Panc1 (cell line): Measurements from ENCODE around the gene PAPSS2. TPM values are rescaled to one million over a fixed set of nuclear protein-coding genes. Genes with fewer than 3 reads are reported as not detected.

Experiments used
- ATAC-seq: fragments of 200-7000 bp; cut with Tn5 transposase; 2 replicates; pipeline ENCODE4 v1.9.1; 2020; ENCODE audit warnings: mild to moderate bottlenecking, moderate library complexity
- BruUV-seq: library from RNA; stranded (reverse); fragments of 400-500 nt; replicated peaks from 2 replicates; lab custom pipeline; 2021; lab: Mats Ljungman, UMichigan
- CTCF ChIA-PET: fragments of 300-600 bp; sonication (Branson Sonifier 250); formaldehyde crosslinking; loops from one replicate; lab custom pipeline; 2022; ENCODE audit warnings: antibody characterized with exemption; lab: Charles Lee
- POLR2A ChIA-PET: fragments of 300-600 bp; sonication (Branson Sonifier 250); formaldehyde crosslinking; loops from one replicate; lab custom pipeline; 2022; ENCODE audit warnings: antibody characterized with exemption; lab: Charles Lee
- DNase-seq: peaks from one replicate; pipeline ENCODE4 v3.0.0-alpha.2; 2010; ENCODE audit warnings: low read depth, low spot score
- H3K27ac ChIP-seq: 2 replicates; pipeline ENCODE4 v1.5.1; 2011; ENCODE audit warnings: mild to moderate bottlenecking, low read length, inconsistent platforms
- H3K27me3 ChIP-seq: fragments of 200-500 bp; sonication (Bioruptor generic); 2 replicates; pipeline ENCODE4 v1.6.0; 2014; ENCODE audit warnings: low read length, inconsistent platforms; ENCODE audit not compliant: control insufficient read depth, insufficient read depth
- H3K36me3 ChIP-seq: fragments of 200-500 bp; sonication (Bioruptor generic); 2 replicates; pipeline ENCODE4 v1.5.1; 2014; ENCODE audit warnings: inconsistent platforms, mild to moderate bottlenecking, low read length, moderate library complexity; ENCODE audit not compliant: control insufficient read depth, insufficient read depth
- H3K4me1 ChIP-seq: 2 replicates; pipeline ENCODE4 v1.5.1; 2011; ENCODE audit warnings: inconsistent platforms, mild to moderate bottlenecking, low read length, moderate library complexity; ENCODE audit not compliant: control insufficient read depth, insufficient read depth
- H3K4me3 ChIP-seq, 2 experiments: 2 replicates each; pipeline ENCODE4 v1.5.1; 2011 to 2012; ENCODE audit warnings: low read depth in 2 of 2, low read length in 2 of 2, mild to moderate bottlenecking in 2 of 2, inconsistent platforms in 1 of 2, moderate library complexity in 1 of 2
- H3K9me3 ChIP-seq: fragments of 200-500 bp; sonication (Bioruptor generic); 2 replicates; pipeline ENCODE4 v1.5.1; 2014; ENCODE audit warnings: low read depth, mild to moderate bottlenecking, inconsistent platforms, low read length, moderate library complexity; ENCODE audit not compliant: control insufficient read depth, insufficient read depth
- POLR2AphosphoS5 ChIP-seq: IDR thresholded peaks from 2 replicates; pipeline ENCODE4 v1.6.1; 2012; ENCODE audit warnings: mild to moderate bottlenecking, low read depth, low read length, moderate library complexity
- SIN3A ChIP-seq: IDR thresholded peaks from 2 replicates; pipeline ENCODE4 v1.6.1; 2012; ENCODE audit warnings: low read depth, mild to moderate bottlenecking, low read length, moderate library complexity, borderline replicate concordance; ENCODE audit not compliant: insufficient read depth
- TCF7L2 ChIP-seq: IDR thresholded peaks from 2 replicates; pipeline ENCODE4 v1.6.1; 2011; ENCODE audit warnings: mild to moderate bottlenecking, low read depth, low read length, inconsistent platforms
- in situ Hi-C: cut with HindIII; loops from 2 replicates; pipeline ENCODE4 v1.10.0; 2016; ENCODE audit warnings: low sequenced_read_pairs, low pct_unique_long_range_greater_than_20kb
- intact Hi-C: fragments of 100-400 bp; cut with micrococcal nuclease; formaldehyde crosslinking; loops from one replicate; pipeline ENCODE4 v1.10.0; 2022; ENCODE audit not compliant: unreplicated experiment
- total RNA-seq: library from RNA; stranded (reverse); gene quantifications from one replicate; pipeline ENCODE4 v1.2.1, GENCODE V29; 2021; ENCODE audit not compliant: unreplicated experiment
- TF ChIP-seq, protein P1 (sequence below): fragments of 450-650 bp; IDR thresholded peaks from 2 replicates; pipeline ENCODE4 v1.5.1; 2017; ENCODE audit warnings: mild to moderate bottlenecking
- TF ChIP-seq, protein P2 (sequence below), 2 experiments: IDR thresholded peaks; 2 replicates each; pipeline ENCODE4 v1.6.1; 2011 to 2012; ENCODE audit warnings: low read depth in 2 of 2, control low read depth in 1 of 2, low read length in 1 of 2, mild to moderate bottlenecking in 1 of 2, moderate library complexity in 1 of 2; ENCODE audit not compliant: insufficient read depth in 1 of 2

Gene PAPSS2
- total RNA-seq, 1 experiment from 2014 or later: 17.1 TPM

DNA sequence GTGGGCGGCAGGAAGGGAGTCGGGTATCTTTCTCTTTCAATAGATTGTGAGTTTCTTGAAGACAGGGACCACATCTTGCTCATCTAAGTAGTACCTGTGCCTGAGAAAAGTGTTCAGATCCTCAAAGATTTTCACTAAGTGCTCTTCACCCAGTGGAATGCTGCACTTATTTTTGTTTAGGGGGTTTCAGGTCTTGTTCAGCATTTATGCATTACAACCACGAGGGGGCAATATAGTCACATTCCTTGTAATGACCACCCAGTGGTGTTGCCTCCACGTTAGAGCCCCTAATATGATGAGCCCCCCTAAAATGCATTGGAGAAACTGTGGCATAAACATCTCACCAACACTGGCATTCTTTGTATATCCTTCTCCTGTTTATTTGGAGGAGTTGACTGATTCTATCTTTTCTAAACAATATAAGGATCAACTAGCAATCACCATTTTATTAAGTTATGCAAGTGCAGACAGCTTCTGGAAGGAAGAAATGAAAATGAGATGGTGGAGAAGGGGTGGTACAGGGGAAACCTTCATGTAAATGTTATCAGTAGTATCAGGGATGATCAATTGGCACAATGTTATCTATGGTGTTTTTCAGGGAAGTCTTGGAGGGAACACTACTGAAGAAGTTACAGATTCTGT lies 3.1 kb upstream of the PAPSS2 start:
- Histone ChIP-seq H3K4me3 (no peak overlapping the region), H3K27ac (no peak overlapping the region; the same call in 1 of the 2 replicates), H3K27me3 (peaks cover 2% of the 10 kb centered on the region), H3K9me3 (no peaks in the 10 kb centered on the region), H3K4me1 (peaks cover 10% of the 10 kb centered on the region), H3K36me3 (no peaks in the 10 kb centered on the region; the same call in 1 of the 2 replicates)
- in situ Hi-C loops (no loop called here), intact Hi-C loops (loop anchor here (2.0 to 10.0 kb wide), 4 partner anchors 78 to 898 kb away; no protein-coding TSS in a partner anchor)
- peak; percentile 54; the same call in 1 of the 2 replicates for ATAC-seq
- CTCF ChIA-PET: interaction anchor here (1.1 kb wide), 1 partner anchor 20 kb away, joined by 10 read pairs; no protein-coding TSS in a partner anchor
- POLR2A ChIA-PET: no interaction called here
- TF ChIP-seq, protein P1, sequence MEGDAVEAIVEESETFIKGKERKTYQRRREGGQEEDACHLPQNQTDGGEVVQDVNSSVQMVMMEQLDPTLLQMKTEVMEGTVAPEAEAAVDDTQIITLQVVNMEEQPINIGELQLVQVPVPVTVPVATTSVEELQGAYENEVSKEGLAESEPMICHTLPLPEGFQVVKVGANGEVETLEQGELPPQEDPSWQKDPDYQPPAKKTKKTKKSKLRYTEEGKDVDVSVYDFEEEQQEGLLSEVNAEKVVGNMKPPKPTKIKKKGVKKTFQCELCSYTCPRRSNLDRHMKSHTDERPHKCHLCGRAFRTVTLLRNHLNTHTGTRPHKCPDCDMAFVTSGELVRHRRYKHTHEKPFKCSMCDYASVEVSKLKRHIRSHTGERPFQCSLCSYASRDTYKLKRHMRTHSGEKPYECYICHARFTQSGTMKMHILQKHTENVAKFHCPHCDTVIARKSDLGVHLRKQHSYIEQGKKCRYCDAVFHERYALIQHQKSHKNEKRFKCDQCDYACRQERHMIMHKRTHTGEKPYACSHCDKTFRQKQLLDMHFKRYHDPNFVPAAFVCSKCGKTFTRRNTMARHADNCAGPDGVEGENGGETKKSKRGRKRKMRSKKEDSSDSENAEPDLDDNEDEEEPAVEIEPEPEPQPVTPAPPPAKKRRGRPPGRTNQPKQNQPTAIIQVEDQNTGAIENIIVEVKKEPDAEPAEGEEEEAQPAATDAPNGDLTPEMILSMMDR: peak; percentile 90
- TF ChIP-seq TCF7L2: no peak
- no TSS peak for BruUV-seq
- no peak for DNase-seq

DNA sequence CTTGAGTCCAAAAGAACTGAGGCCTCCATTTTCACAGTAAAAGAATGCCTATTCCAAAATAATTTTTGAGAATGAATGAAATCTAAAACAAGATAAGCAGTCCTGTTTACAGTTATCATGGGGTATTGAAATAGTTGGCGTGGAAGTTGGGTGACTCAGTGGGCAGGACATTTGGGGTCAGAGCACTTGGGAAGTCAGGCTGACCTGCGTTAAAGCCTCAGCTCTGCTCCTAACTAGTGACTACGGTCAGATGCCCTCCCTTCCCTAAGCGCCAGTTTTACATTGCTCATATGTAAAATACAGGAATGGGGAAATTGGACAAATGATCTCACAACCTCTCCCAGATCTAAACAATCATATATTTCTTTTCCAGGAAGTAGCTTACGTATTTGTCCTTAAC lies 2.3 kb upstream of the PAPSS2 start:
- H3K4me1 ChIP-seq: peaks cover 10% of the 10 kb centered on the region; the same call in 1 of the 2 replicates
- TF ChIP-seq, protein P1: no peak
- TF ChIP-seq TCF7L2 (no peak), SIN3A (no peak), POLR2AphosphoS5 (no peak)
- TF ChIP-seq, protein P2, sequence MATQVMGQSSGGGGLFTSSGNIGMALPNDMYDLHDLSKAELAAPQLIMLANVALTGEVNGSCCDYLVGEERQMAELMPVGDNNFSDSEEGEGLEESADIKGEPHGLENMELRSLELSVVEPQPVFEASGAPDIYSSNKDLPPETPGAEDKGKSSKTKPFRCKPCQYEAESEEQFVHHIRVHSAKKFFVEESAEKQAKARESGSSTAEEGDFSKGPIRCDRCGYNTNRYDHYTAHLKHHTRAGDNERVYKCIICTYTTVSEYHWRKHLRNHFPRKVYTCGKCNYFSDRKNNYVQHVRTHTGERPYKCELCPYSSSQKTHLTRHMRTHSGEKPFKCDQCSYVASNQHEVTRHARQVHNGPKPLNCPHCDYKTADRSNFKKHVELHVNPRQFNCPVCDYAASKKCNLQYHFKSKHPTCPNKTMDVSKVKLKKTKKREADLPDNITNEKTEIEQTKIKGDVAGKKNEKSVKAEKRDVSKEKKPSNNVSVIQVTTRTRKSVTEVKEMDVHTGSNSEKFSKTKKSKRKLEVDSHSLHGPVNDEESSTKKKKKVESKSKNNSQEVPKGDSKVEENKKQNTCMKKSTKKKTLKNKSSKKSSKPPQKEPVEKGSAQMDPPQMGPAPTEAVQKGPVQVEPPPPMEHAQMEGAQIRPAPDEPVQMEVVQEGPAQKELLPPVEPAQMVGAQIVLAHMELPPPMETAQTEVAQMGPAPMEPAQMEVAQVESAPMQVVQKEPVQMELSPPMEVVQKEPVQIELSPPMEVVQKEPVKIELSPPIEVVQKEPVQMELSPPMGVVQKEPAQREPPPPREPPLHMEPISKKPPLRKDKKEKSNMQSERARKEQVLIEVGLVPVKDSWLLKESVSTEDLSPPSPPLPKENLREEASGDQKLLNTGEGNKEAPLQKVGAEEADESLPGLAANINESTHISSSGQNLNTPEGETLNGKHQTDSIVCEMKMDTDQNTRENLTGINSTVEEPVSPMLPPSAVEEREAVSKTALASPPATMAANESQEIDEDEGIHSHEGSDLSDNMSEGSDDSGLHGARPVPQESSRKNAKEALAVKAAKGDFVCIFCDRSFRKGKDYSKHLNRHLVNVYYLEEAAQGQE (IDR thresholded peaks at IDR 0.05; ENCODE audit: insufficient read depth in 1 of 2, low read depth in 2 of 2, low read length in 1 of 2): no peak
- ATAC-seq: no peak
- no peak for DNase-seq
- no TSS peak for BruUV-seq
- no peaks in the 10 kb centered on the region for H3K9me3 ChIP-seq
- H3K27ac ChIP-seq: peak overlapping the region; percentile 19; the same call in 1 of the 2 replicates
- intact Hi-C loops: loop anchor here (2.0 to 10.0 kb wide), 4 partner anchors 77 to 897 kb away; no protein-coding TSS in a partner anchor
- peaks cover 2% of the 10 kb centered on the region for H3K27me3 ChIP-seq
- POLR2A ChIA-PET: no interaction called here
- in situ Hi-C loops: no loop called here
- CTCF ChIA-PET: interaction anchor here (1.1 kb wide), 1 partner anchor 19 kb away, joined by 10 read pairs; no protein-coding TSS in a partner anchor
- no peaks in the 10 kb centered on the region; the same call in 1 of the 2 replicates for H3K36me3 ChIP-seq
- no peak overlapping the region for H3K4me3 ChIP-seq
